ENCODE results near the gene DMXL1.

GRCh38 chr5:119174578-119175163, 103.8 kb downstream of the DMXL1 start:
- no peak for TF ChIP-seq CTCF (IDR thresholded peaks at IDR 0.05)
- no peak for TF ChIP-seq POLR2A (IDR thresholded peaks at IDR 0.05)
